GM12872 (cell line): Measurements from ENCODE around the gene NAA60.

Experiments
- TF ChIP-seq, protein P1 (sequence below): IDR thresholded peaks from 3 replicates; pipeline ENCODE4 v1.5.1; 2011; ENCODE audit warnings: low read depth, mild to moderate bottlenecking, low read length, moderate library complexity; ENCODE audit not compliant: insufficient read depth

NAA60 gene

DNA sequence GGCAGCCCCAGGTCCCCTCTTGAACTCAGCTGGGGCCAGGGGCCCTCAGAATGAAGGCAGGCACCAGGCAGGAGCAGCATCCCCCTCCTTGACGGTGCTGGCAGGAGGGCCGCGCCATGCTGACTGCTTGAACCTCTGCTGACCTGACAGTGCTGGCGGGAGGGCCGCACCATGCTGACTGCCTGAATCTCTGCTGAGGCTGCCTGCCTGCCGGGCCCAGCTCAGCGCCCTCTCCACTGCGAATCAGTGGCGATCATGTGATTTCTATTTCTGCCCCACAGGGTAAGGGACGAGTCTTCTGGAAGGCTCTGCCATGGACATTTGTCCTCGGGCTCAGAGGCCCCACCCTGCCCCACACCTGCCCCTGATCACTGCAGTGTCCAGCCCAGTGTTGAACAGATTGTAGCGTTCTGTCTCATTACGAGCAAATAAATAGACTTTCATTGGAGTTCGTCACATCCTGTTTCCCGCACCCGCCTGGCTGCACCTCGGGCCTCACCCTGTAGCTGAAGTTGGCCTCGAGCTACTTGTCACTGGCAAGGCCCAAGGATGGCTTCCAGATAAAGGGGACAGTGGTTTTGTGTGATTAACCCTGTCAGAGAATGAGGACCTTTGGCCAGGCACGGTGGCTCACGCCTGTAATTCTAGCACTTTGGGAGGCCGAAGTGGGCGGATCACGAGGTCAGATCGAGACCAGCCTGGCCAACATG is 43.2 kb downstream of the NAA60 start:
- TF ChIP-seq, protein P1, sequence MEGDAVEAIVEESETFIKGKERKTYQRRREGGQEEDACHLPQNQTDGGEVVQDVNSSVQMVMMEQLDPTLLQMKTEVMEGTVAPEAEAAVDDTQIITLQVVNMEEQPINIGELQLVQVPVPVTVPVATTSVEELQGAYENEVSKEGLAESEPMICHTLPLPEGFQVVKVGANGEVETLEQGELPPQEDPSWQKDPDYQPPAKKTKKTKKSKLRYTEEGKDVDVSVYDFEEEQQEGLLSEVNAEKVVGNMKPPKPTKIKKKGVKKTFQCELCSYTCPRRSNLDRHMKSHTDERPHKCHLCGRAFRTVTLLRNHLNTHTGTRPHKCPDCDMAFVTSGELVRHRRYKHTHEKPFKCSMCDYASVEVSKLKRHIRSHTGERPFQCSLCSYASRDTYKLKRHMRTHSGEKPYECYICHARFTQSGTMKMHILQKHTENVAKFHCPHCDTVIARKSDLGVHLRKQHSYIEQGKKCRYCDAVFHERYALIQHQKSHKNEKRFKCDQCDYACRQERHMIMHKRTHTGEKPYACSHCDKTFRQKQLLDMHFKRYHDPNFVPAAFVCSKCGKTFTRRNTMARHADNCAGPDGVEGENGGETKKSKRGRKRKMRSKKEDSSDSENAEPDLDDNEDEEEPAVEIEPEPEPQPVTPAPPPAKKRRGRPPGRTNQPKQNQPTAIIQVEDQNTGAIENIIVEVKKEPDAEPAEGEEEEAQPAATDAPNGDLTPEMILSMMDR, result no peak

DNA sequence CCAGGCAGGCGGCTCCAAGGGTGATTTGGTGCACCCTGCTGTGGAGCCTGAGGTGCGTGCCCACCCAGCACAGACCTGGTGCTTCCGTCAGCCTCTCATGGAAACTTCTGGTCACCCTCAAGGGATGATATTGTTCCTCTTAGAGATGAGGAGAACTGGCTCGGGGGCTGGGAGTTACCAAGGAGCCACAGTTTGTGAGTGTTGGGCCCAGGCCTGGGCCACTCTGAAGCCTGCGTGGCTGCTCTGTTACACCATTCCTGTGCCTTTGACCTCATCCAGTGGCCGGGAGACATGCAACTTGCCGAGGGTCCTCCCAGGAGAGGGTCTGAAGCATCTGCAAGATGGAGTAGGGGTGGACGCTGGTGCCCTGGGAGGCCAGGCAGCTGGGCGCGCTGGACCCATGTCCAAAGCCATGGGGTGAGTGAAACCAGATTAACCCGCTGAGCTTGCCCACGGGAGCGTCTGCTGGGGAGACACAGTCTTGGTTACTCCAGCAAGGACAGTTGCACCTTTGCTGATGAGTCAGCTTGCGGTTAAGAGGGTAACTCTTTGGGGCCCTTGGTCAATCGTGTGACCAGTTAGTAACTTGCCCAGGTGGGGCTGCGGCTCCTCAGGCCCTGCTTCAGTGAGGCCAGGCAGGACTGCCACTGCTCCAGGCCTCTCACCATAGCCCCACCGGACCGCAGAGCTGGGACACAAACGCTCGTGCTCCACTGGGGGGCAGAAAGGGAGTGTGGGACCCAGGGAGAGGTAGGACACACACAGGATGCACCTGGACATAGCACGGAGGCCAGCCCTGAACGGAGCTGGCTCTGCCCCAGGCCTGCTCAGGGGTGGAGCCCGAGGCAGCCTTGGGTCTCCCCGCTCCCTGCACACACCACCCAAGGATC is 44.3 kb downstream of the NAA60 start:
- TF ChIP-seq, protein P1, result no peak

DNA sequence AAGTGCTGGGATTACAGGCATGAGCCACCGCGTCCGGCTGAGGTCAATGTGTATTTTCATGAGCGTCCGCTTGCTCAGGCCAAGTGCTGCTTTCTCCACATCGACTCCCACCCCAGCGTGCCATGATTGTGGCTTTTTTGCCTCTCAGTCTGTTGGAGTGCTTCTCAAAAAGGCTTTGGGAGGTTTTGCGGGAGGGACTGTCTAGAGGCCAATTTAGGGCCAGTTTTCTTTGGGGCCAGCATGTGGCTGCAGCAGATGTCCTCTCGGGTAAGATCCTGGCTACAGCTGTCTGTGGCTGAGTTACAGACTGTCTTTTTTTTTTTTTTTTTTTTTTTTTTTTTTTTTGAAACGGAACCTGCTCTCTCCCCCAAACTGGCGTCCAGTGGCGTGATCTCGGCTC is 45.3 kb downstream of the NAA60 start:
- TF ChIP-seq, protein P1, result no peak

DNA sequence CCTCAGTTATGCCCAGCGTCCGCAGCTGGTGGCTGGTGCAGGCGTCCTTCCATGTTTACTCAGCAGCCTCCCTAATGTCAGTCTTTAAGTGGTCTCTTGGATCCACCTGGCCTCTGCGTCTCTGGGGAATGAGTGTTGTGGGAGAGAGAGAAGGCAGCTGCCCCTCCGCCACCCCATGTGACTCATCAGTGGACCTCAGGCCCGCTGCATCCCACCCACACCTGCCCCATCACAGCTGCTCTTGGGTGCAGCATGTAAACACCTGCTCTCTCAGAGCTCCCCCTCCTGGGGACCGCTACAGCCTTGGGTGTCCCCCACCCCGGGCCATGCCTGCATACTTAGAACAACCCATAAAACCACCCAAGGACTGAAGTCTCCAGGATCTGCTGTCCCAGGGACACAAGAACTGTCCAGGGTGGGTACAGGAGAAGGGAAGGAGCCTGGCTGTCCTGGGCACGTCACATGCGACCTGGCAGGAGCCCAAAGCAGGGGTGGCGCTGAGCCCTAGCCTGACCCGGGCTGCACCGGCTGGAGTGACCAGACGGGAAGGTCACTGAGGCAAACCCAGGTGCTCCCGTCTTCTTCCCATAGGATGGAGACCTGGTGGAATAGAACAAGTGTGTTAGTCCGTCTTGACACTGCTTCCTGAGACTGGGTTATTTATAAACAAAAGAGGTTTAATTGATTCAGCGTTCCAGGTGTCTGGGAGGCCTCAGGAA is 47.6 kb downstream of the NAA60 start:
- TF ChIP-seq, protein P1, result peak; percentile 22; the same call in 1 of the 3 replicates

DNA sequence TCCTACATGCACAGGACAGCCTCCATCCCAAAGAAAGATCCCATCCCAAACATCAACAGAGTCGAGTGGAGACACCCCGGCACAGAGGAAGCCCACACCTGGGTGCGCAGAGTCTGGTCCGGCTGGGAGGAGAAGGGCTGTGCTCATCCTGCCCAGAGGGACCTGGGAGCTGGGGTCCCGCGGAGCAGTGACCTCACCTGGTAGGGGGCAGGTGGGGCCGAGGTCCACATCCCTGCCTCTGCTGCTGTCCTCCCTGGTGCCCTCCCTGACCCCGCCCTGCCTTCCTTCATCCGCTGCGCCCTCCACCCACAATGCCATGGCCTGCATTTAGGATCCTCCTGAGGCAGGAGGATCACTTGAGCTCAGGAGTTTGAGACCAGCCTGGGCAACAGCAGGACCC is 48.9 kb downstream of the NAA60 start:
- TF ChIP-seq, protein P1, result no peak

DNA sequence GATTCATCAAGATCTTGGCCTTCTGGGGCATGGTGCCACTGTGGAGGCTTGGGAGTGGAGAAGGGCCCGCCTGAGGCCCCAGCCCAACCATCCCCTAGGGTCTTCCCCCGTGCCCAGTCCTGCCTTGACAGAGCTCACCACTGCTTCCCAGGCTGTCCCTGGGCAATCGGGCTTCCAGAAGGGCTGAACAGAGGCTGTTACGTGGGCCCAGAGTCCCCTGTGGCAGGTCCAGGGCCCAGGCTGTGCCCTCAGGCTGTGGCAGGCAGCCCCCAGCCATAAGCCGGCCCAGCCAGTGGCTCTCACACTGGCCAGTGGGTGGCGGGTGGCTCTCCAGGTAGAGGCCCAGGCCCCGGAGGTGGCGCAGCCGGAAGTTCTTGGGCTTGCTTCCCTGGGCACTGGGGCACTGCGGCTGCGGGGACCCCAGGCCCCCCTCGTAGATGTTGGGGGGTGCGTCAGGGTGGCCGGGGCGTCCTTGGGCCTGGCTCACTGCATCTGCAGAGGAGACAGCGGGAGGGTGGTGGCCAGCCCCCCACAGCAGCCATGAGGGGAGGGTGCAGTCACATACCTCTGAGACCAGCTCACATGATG is 51.0 kb downstream of the NAA60 start:
- TF ChIP-seq, protein P1, result no peak

DNA sequence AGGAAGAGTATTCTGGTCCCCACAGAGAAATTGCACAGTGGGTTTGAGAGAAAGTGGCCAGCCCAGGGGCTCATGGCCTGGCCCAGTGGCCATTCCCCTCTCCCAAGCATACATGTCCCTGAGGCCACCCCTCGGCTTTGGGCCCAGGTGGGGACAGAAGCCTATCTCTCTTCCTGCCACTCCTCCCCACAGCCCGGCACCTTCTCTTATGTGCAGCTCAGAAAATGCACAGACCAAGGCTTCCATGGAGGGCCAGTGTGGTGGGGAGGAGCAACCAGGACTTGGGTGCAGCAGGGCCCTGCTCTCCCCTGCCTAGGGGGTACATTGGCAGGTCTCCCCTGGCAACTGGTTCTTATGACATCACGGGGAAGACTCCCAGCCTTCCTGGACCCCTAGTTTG is 51.7 kb downstream of the NAA60 start, which contains the start of gene C16orf90:
Gene C16orf90 (minus strand): TSS at position 314 of the 400 bp plus-strand sequence. CDS start 68 bp downstream, at position 246.
- TF ChIP-seq, protein P1, result no peak
